ENCODE data around the gene ATP6V1G1. TPM values are rescaled to one million over a fixed set of nuclear protein-coding genes. Genes with fewer than 3 reads are reported as not detected.
A peak's percentile ranks its signal among the peaks of the same experiment; 100 is the strongest.

Gene ATP6V1G1
- total RNA-seq, 8 experiments from 2014 or later: 122 to 253 (median 198) TPM

DNA sequence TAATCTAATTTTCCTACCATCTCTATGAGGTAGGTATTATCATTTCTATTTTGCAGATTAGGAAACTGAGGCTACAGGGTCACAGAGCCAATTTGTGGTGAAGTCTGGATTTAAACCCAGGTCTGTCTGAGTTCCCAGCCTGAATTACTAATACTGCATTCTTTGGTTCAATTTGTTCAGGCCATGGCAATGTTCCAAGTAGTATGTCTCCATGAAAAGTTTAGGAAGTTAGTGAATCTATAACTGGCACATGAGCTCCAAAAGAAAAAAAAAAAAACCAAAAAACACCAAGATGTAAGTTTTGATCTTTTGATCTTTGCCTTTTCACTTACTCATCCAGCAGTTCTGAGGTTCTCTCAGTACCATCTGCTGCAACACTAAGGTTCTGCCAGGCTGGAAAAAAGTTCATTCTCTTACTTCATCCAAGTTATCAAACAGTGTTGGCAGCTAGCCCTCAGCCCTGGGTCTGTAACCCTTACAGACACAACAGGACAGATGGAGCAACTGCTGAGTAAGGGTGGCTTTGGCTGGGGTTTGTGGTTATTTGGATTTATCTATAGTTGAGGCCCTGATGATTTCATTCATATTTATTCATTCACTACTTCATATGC, 19.1 kb downstream of the ATP6V1G1 start:
- Histone ChIP-seq H3K4me3 (no peak overlapping the region), H3K4me1 (replicated peaks in 1 of 2) (peaks cover 5 to 6% of the 10 kb centered on the region in 2 donors), H3K27ac (no peak overlapping the region)
- in situ Hi-C loops (cut with MboI; ENCODE audit: low pct_unique_long_range_greater_than_20kb in 2 of 9, low sequenced_read_pairs in 9 of 9, unreplicated experiment in 9 of 9): no loop called here
- no peak for ATAC-seq (replicated peaks in 6 of 8)

DNA sequence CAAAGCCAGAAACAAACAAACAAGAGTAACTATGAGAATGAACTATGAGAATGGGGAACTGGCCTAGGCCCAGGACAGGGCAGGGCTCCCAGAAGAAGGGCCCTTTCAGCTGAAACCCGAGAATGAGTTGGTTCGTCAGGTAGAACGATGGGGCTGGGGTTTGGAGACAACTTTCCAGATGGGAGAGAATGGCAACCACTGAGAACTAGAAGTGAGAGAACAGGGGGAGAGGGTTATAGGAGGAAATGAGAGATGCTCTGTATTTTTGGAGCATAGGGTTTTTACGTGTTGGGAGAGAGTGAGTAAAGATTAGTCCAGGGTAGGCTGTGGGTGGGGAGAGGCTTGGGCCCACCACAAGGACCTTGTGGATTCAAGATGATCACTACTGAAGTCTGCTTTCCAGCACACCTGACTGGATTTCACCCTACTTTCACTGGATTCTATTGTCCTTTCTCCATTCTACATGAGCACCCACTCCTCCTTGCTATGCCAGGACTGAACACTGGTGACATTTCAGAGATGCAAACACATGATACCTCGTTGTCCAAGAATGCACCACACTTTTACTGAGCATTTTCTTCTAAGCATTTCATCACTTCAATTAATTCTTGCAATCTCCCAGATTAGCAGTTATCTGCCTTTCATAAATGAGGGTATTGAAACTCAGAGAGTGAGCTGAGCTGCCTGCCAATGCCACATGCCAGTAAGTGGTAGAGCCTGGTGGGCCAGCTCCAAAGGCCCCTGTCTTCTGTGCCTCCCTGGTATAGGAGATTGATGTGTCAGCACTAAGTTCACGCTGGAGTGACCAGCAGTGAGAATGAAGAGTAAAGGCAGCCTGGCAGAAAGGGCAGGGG, 20.3 kb downstream of the ATP6V1G1 start:
- no peak overlapping the region for H3K27ac ChIP-seq

DNA sequence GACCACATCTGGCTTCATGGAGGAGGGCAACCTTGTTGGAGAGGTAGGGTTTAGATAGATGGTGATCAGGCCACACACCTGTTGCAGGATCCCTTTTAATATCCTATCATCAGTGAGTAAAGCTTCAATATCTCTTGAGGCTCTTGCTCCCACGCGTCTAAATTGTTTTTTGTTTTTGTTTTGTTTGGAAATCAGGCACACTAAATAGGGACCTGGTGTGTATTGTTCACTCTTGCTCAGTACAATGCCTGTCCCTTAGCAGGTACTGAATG, 20.9 kb downstream of the ATP6V1G1 start:
- no peak for ATAC-seq (replicated peaks in 6 of 8)
- H3K27ac ChIP-seq: no peak overlapping the region
- no peak overlapping the region for H3K4me3 ChIP-seq
- peaks cover 17 to 22% of the 10 kb centered on the region in 2 donors for H3K4me1 ChIP-seq (replicated peaks in 1 of 2)
- in situ Hi-C loops (cut with MboI; ENCODE audit: low pct_unique_long_range_greater_than_20kb in 2 of 9, low sequenced_read_pairs in 9 of 9, unreplicated experiment in 9 of 9): no loop called here
- 80 to 100% methylated on average over 1 to 2 of the region's 2 CpGs; no CpG with 5 or more reads in 8 of the 10 experiments for WGBS, 10 experiments

More for the DNA sequence above, 20.3 kb downstream of the ATP6V1G1 start:
- WGBS, 10 experiments: 0 to 100% (median 83%) methylated on average over 1 to 5 of the region's 6 CpGs; no CpG with 5 or more reads in 2 of the 10 experiments
- ATAC-seq (replicated peaks in 6 of 8): no peak
- Histone ChIP-seq H3K4me3 (no peak overlapping the region), H3K4me1 (replicated peaks in 1 of 2) (peaks cover 15 to 16% of the 10 kb centered on the region in 2 donors)
- in situ Hi-C loops (cut with MboI; ENCODE audit: low pct_unique_long_range_greater_than_20kb in 2 of 9, low sequenced_read_pairs in 9 of 9, unreplicated experiment in 9 of 9): no loop called here

DNA sequence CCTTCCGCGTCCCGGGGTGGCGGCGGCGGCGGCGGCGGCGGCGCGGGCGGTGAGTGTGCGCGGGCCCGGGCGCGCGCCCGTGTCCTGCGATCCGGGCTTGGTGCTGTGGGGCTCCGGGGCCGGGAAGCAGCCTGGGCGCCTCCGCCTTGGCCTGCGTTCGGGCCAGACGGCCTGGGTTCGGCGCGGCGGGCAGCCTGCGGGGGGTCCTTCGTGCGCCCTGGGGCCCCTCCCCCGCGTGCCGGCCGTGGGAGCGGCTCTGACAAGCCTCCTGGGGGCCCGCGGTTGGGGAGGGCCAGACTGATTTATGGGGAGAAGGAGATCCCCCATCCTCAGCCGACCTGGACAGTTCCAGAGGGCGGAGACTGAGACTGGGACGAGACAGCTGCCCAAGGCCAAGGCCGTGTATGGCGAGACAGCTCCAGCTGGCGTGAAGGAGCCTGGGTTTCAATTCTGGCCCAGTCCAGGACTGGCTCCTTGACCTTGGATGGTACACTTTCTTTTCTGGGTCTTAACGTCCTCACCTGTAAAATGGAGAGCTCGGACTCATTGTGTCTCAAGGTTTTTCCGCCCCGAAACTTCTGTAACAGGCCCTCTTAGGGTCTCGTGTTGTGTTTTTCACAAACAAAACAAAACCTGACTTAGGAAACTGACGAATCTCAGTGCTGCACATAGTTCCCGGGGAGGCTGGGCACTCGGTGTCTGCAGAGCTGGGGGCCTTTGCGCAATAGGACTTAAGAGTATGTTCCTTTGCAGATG, 24.1 kb downstream of the ATP6V1G1 start:
- peak; percentile 70 to 93 (median 86) for ATAC-seq (replicated peaks in 6 of 8)
- H3K4me3 ChIP-seq: peak overlapping the region; percentile 47 to 66 (median 57)
- H3K4me1 ChIP-seq (replicated peaks in 1 of 2): peaks cover 17 to 22% of the 10 kb centered on the region in 2 donors
- in situ Hi-C loops (cut with MboI; ENCODE audit: low pct_unique_long_range_greater_than_20kb in 2 of 9, low sequenced_read_pairs in 9 of 9, unreplicated experiment in 9 of 9): no loop called here
- H3K27ac ChIP-seq: peak overlapping the region; percentile 85
- 10 to 43% (median 20%) methylated on average over 1 to 7 of the region's 58 CpGs; no CpG with 5 or more reads in 5 of the 10 experiments for WGBS, 10 experiments

DNA sequence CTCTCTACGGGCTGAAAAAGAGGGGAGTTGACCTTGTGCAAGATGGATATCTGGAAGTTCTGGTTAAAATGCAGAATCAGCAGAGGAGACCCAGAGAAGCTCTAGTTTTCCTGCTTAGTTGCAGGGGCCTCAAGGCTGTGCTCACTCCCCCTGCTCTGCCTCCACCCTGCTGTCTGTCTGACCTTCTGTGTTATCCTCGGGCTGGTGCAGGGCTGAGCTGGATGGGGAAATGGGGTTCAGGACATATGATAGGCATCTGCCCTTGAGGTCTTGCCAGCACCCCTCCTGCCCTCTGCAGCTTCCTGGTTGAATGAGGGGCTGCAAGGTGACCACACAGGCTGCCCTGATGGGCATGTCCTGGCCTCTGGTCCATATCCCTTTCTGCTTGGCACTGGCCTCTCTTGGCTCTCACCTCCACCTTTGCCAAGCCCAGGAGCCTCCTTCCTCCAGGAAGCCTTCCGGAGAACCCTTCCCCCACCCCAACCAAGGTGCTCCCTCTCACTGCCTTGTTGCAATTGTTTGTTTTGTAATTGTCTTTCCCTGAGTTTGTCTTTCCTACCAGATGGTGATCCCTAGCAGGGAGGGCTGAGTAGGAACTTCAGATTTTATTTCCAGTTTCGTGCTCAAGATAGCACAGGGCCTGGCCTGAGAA, 24.8 kb downstream of the ATP6V1G1 start:
- no peak for ATAC-seq (replicated peaks in 6 of 8)

DNA sequence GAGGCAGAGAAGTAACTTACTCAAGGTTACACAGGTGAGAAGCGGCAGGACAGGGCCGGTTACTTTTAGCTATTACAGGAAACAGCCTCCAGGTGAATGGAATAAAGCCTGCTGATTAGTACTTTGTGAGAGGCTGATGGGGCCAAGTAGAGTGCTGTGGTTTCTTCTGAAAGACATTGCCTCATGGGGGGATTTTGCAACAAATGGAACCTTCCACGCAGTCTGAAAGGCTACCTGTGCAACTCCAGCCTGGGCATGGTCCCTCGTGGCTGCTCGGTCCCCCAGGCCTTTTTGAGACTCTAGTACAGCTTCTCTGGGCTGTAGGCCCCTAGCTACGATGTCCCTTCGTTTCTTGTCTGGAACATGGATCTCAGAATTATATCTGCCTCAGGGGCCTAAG, 25.5 kb downstream of the ATP6V1G1 start:
- Histone ChIP-seq H3K27ac (no peak overlapping the region), H3K4me1 (replicated peaks in 1 of 2) (peaks cover 17 to 22% of the 10 kb centered on the region in 2 donors), H3K4me3 (no peak overlapping the region)
- 60 to 100% (median 90%) methylated on average over 1 to 4 of the region's 7 CpGs; no CpG with 5 or more reads in 1 of the 10 experiments for WGBS, 10 experiments
- ATAC-seq (replicated peaks in 6 of 8): no peak
- in situ Hi-C loops (cut with MboI; ENCODE audit: low pct_unique_long_range_greater_than_20kb in 2 of 9, low sequenced_read_pairs in 9 of 9, unreplicated experiment in 9 of 9): no loop called here

More for the DNA sequence above, 24.8 kb downstream of the ATP6V1G1 start:
- H3K4me1 ChIP-seq (replicated peaks in 1 of 2): peaks cover 17 to 22% of the 10 kb centered on the region in 2 donors
- in situ Hi-C loops (cut with MboI; ENCODE audit: low pct_unique_long_range_greater_than_20kb in 2 of 9, low sequenced_read_pairs in 9 of 9, unreplicated experiment in 9 of 9): no loop called here
- H3K4me3 ChIP-seq: peak overlapping the region; percentile 47 to 66 (median 57)
- peak overlapping the region in 1 of 2 donors; percentile 85 for H3K27ac ChIP-seq
- WGBS, 10 experiments: 0 to 100% (median 66%) methylated on average over 1 to 3 of the region's 4 CpGs; no CpG with 5 or more reads in 2 of the 10 experiments

DNA sequence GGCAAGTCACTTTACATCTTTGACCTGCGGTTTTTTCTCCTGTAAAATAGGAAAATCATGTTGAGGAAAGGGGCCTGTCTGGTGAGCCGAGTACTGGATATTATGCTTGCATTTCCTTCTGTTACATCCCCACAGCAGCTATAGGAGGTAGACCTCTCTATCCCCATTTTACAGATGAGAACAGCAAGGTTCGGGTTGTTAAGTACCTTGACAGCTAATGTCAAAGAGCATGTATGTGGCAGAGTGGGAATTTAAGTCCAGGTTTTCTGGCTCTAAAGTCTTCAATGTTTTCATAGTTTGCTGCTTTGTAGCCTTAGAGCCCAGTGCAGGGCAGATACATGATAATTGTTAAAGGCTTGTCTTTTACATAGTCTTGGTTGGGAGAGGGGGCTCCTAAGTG, 26.4 kb downstream of the ATP6V1G1 start:
- Histone ChIP-seq H3K4me3 (no peak overlapping the region), H3K27ac (no peak overlapping the region), H3K4me1 (replicated peaks in 1 of 2) (peaks cover 17 to 22% of the 10 kb centered on the region in 2 donors)
- 52 to 100% (median 90%) methylated on average over 1 to 3 of the region's 3 CpGs; no CpG with 5 or more reads in 3 of the 10 experiments for WGBS, 10 experiments
- in situ Hi-C loops (cut with MboI; ENCODE audit: low pct_unique_long_range_greater_than_20kb in 2 of 9, low sequenced_read_pairs in 9 of 9, unreplicated experiment in 9 of 9): no loop called here
- ATAC-seq (replicated peaks in 6 of 8): no peak

DNA sequence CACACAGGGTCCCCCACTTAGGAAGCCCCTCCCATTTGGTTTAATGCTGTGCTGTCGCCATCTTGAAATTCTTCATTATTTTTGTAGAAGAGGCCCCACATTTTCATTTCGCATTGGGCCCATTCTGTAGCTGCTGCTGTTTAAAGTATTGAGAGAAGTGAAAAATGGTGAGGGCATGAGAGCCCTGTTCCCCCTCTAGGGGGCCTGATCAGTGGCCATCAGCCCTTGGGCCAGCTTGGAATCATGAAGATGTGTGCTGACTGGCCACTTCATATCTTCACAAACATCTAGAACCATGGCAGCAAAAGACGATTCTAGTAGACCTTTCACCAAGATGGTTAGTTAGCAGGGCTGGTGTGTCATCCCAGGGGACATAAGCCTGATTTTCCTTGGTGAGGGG, 26.8 kb downstream of the ATP6V1G1 start:
- 80 to 100% (median 93%) methylated on average over 1 to 3 of the region's 3 CpGs; no CpG with 5 or more reads in 6 of the 10 experiments for WGBS, 10 experiments
- H3K4me1 ChIP-seq (replicated peaks in 1 of 2): peaks cover 17 to 22% of the 10 kb centered on the region in 2 donors
- in situ Hi-C loops (cut with MboI; ENCODE audit: low pct_unique_long_range_greater_than_20kb in 2 of 9, low sequenced_read_pairs in 9 of 9, unreplicated experiment in 9 of 9): no loop called here
- H3K4me3 ChIP-seq: no peak overlapping the region
- no peak for ATAC-seq (replicated peaks in 6 of 8)
- no peak overlapping the region for H3K27ac ChIP-seq

DNA sequence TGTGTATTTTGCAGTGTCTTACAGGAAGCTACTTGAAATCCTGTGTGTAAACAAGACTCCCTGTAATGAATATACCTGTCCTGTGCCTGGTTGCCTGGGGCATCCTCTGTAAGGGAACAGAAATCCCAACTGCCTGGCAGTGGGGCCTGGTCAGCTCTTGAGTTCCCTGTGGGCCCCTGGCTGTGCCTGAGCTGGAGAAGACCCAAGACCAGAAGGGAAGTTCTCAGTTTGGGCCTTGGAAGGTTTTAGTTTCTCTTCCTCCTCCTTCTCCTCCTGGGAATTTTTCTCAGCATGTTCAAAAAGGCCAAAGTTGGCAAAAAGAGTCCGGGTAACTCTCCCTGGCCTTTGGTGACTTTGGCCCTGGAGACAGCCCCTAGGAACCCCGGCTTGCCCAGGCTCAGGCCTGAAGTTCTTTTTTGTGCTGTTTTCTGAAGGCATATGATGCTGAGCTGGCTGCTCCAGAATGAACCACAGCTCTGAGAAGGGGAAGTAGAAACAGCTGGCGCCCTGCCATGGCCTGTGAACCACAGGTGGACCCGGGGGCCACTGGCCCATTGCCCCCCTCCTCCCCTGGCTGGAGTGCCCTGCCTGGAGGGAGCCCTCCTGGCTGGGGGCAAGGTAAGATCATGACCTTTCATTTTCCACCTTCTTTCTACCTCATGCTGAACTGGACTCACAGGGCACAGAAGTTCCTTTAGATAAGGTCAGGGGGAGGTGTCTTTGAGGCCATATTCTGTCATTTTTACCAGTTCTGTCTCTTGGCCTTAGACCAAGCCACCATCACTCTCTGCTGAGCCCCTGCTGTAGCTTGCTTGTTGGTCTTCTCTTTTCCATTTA, 29.3 kb downstream of the ATP6V1G1 start:
- no peak for ATAC-seq (replicated peaks in 6 of 8)
- no peak overlapping the region for H3K4me3 ChIP-seq
- H3K4me1 ChIP-seq (replicated peaks in 1 of 2): peaks cover 12 to 15% of the 10 kb centered on the region in 2 donors
- no peak overlapping the region for H3K27ac ChIP-seq
- in situ Hi-C loops (cut with MboI; ENCODE audit: low pct_unique_long_range_greater_than_20kb in 2 of 9, low sequenced_read_pairs in 9 of 9, unreplicated experiment in 9 of 9): no loop called here
- 40 to 100% (median 76%) methylated on average over 1 to 3 of the region's 4 CpGs; no CpG with 5 or more reads in 5 of the 10 experiments for WGBS, 10 experiments

DNA sequence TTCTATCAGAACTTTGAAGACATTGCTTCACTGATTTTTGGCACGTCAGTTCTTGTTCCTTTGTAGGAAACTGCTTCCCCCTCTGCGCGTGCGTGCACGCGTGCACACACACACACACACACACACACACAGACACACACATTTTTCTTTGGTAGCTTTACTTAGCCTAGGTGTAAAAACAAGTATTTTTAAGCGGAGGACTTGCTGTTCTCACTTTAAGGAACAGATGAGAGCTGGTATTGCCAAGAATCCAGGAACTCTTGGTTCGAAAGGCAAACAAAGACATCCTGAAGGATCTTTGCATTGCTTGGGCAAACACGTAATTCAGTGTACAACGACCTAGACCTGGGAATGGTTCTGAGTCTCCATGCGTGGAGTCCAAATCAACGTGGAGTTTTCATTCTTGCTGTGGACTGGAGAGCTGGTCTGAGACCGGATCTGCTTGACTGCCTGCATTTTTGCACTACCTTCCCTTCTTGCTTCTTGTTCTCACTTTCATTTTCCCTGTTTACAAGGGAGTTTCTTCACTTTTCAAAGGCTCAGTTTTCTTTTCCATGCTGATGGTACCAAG, 31.7 kb downstream of the ATP6V1G1 start:
- no peak overlapping the region for H3K27ac ChIP-seq
- WGBS, 10 experiments: 83 to 100% (median 91%) methylated on average over 2 to 12 of the region's 13 CpGs; no CpG with 5 or more reads in 1 of the 10 experiments
- in situ Hi-C loops (cut with MboI; ENCODE audit: low pct_unique_long_range_greater_than_20kb in 2 of 9, low sequenced_read_pairs in 9 of 9, unreplicated experiment in 9 of 9): no loop called here
- no peaks in the 10 kb centered on the region for H3K4me1 ChIP-seq (replicated peaks in 1 of 2)
- H3K4me3 ChIP-seq: no peak overlapping the region
- ATAC-seq (replicated peaks in 6 of 8): no peak

DNA sequence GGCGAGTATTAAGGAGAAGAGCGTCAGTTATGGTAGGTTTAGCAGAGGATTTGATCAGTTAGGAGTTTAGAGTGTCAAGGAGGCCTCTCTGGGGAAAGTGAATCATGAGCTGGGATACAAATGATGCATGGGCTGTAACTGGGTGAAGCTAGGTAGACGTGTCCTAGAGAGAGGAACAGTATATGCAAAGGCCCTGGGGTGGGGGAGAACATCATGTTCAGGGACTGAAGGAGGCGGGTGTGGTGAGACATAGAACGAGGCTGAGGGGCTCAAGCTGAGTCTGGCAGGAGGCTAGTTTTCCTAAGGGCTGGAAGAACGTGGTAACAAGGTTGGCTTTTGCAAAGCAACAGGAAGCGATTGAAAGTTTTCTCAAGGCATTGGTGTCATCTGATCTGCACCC, 34.0 kb downstream of the ATP6V1G1 start:
- WGBS, 10 experiments: 53 to 100% (median 79%) methylated on average over 1 to 7 of the region's 7 CpGs; no CpG with 5 or more reads in 1 of the 10 experiments
- in situ Hi-C loops (cut with MboI; ENCODE audit: low pct_unique_long_range_greater_than_20kb in 2 of 9, low sequenced_read_pairs in 9 of 9, unreplicated experiment in 9 of 9): no loop called here
- peak in 3 of 8 experiments; percentile 10 to 45 (median 14) for ATAC-seq (replicated peaks in 6 of 8)
- H3K4me1 ChIP-seq (replicated peaks in 1 of 2): peaks cover 0 to 2% of the 10 kb centered on the region in 2 donors
- no peak overlapping the region for H3K4me3 ChIP-seq
- H3K27ac ChIP-seq: no peak overlapping the region

All from motor neuron (in vitro differentiated cells).